ENCODE results near the gene PEX3.

GRCh38 chr6:143476545-143476944 lies 25.9 kb downstream of the PEX3 start:
- TF ChIP-seq POLR2AphosphoS5 (IDR thresholded peaks at IDR 0.05; ENCODE audit: low read depth, low read length) (no peak), TAF1 (IDR thresholded peaks at IDR 0.05; ENCODE audit: borderline replicate concordance, insufficient read depth, low read length) (no peak), REST (IDR thresholded peaks at IDR 0.05; ENCODE audit: insufficient read depth in 1 of 2, low read depth in 2 of 2, low read length in 2 of 2) (no peak), SIN3A (IDR thresholded peaks at IDR 0.05; ENCODE audit: borderline replicate concordance, insufficient read depth, low read length) (no peak)
